ENCODE data around the gene ASIC2.

DNA sequence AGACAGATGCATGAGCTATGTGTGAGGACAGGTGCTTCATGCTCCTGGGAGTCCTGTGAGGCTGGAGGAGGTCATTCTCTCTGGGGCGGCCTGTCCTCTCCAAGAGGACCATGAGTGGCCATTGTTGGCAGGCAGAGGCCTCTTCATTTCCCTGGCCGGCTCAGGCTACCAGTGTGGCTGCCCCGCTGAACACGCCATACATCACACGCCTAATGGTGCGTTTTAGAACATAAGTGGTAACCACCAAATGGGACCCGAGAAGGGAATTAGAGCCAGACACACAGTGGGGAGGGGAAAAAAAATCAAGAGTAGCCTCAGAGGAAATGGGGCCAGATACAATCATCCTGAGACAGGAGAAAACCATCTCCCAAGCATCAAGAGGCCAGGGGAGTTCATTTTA is 161.5 kb downstream of the ASIC2 start:
- TF ChIP-seq, protein P1, sequence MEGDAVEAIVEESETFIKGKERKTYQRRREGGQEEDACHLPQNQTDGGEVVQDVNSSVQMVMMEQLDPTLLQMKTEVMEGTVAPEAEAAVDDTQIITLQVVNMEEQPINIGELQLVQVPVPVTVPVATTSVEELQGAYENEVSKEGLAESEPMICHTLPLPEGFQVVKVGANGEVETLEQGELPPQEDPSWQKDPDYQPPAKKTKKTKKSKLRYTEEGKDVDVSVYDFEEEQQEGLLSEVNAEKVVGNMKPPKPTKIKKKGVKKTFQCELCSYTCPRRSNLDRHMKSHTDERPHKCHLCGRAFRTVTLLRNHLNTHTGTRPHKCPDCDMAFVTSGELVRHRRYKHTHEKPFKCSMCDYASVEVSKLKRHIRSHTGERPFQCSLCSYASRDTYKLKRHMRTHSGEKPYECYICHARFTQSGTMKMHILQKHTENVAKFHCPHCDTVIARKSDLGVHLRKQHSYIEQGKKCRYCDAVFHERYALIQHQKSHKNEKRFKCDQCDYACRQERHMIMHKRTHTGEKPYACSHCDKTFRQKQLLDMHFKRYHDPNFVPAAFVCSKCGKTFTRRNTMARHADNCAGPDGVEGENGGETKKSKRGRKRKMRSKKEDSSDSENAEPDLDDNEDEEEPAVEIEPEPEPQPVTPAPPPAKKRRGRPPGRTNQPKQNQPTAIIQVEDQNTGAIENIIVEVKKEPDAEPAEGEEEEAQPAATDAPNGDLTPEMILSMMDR (IDR thresholded peaks at IDR 0.05), result no peak
- no peak for TF ChIP-seq POLR2AphosphoS5 (IDR thresholded peaks at IDR 0.05)
- no peak for TF ChIP-seq EP300 (IDR thresholded peaks at IDR 0.05)

Data from sigmoid colon (tissue), 4 donors.